Liver (tissue), 9 donors: Measurements from ENCODE around the gene ZNF490. TPM values are rescaled to one million over a fixed set of nuclear protein-coding genes. Genes with fewer than 3 reads are reported as not detected.

Source experiments
- DNase-seq: peaks from one replicate; pipeline ENCODE4 v3.0.0-alpha.2; 2017; ENCODE audit warnings: low spot score
- H3K27ac ChIP-seq, 2 donors: one replicate each; pipeline ENCODE4 v1.7.0; 2013; ENCODE audit warnings: inconsistent platforms in 2 of 2, low read length in 2 of 2, control low read depth in 1 of 2, low read depth in 1 of 2, mild to moderate bottlenecking in 1 of 2
- H3K27me3 ChIP-seq, 4 donors: one replicate each; pipeline versions ENCODE4 v1.6.1 to v1.7.0; 2013; ENCODE audit warnings: low read length in 3 of 4, inconsistent platforms in 1 of 4, mild to moderate bottlenecking in 1 of 4, moderate library complexity in 1 of 4; ENCODE audit not compliant: control insufficient read depth in 4 of 4, insufficient read depth in 4 of 4
- H3K36me3 ChIP-seq, 4 donors: one replicate each; pipeline versions ENCODE4 v1.6.1 to v1.7.0; 2013; ENCODE audit warnings: low read length in 3 of 4, mild to moderate bottlenecking in 3 of 4, low read depth in 1 of 4, moderate library complexity in 1 of 4; ENCODE audit not compliant: control insufficient read depth in 4 of 4, insufficient read depth in 3 of 4
- H3K4me1 ChIP-seq, 4 donors: one replicate each; pipeline versions ENCODE4 v1.6.1 to v1.7.0; 2013; ENCODE audit warnings: low read length in 3 of 4, mild to moderate bottlenecking in 3 of 4, moderate library complexity in 1 of 4; ENCODE audit not compliant: control insufficient read depth in 4 of 4, insufficient read depth in 4 of 4
- H3K4me3 ChIP-seq, 3 donors: one replicate each; pipeline versions ENCODE4 v1.6.1 to v1.7.0; 2013; ENCODE audit warnings: low read length in 3 of 3, control low read depth in 1 of 3, low read depth in 1 of 3, mild to moderate bottlenecking in 1 of 3
- H3K9ac ChIP-seq, 2 donors: one replicate each; pipeline ENCODE4 v1.7.0; 2013; ENCODE audit warnings: low read length in 2 of 2, mild to moderate bottlenecking in 2 of 2, moderate library complexity in 2 of 2, control low read depth in 1 of 2, low read depth in 1 of 2
- H3K9me3 ChIP-seq, 4 donors: one replicate each; pipeline versions ENCODE4 v1.6.1 to v1.7.0; 2013; ENCODE audit warnings: low read length in 3 of 4; ENCODE audit not compliant: control insufficient read depth in 4 of 4
- ATF3 ChIP-seq: IDR thresholded peaks from 2 replicates; pipeline ENCODE4 v1.6.1; 2016; ENCODE audit warnings: antibody characterized with exemption
- CTCF ChIP-seq: fragments of 150-350 bp; IDR thresholded peaks from 2 replicates; pipeline ENCODE4 v1.5.1; 2017; ENCODE audit warnings: improper control_type of control experiment, low read depth, low read length; ENCODE audit not compliant: missing input control
- EGR1 ChIP-seq, 2 donors: IDR thresholded peaks; 2 replicates each; pipeline ENCODE4 v1.6.1; 2016 to 2018; ENCODE audit warnings: antibody characterized with exemption in 2 of 2, low read depth in 2 of 2
- FOXA1 ChIP-seq: IDR thresholded peaks from 2 replicates; pipeline ENCODE4 v1.6.1; 2016; ENCODE audit warnings: antibody characterized with exemption
- FOXA2 ChIP-seq: IDR thresholded peaks from 2 replicates; pipeline ENCODE4 v1.6.1; 2016; ENCODE audit warnings: antibody characterized with exemption
- GABPA ChIP-seq, 2 donors: IDR thresholded peaks in 1 of 2; conservative IDR thresholded peaks in 1 of 2; 2 replicates each; pipeline ENCODE4 v1.6.1; 2016; ENCODE audit warnings: antibody characterized with exemption in 2 of 2, mild to moderate bottlenecking in 1 of 2, moderate library complexity in 1 of 2
- HNF4G ChIP-seq: IDR thresholded peaks from 2 replicates; pipeline ENCODE4 v1.6.1; 2016; ENCODE audit warnings: antibody characterized with exemption
- MAX ChIP-seq: IDR thresholded peaks from 2 replicates; pipeline ENCODE4 v1.6.1; 2016; ENCODE audit warnings: antibody characterized with exemption
- RAD21 ChIP-seq, 2 donors: IDR thresholded peaks; 2 replicates each; pipeline ENCODE4 v1.6.1; 2016; ENCODE audit warnings: antibody characterized with exemption in 2 of 2, mild to moderate bottlenecking in 2 of 2
- REST ChIP-seq: IDR thresholded peaks from 2 replicates; pipeline ENCODE4 v1.6.1; 2016; ENCODE audit warnings: antibody characterized with exemption, mild to moderate bottlenecking
- RXRA ChIP-seq, 2 donors: IDR thresholded peaks; 2 replicates each; pipeline ENCODE4 v1.6.1; 2017 to 2018; ENCODE audit warnings: antibody characterized with exemption in 2 of 2, mild to moderate bottlenecking in 1 of 2
- SP1 ChIP-seq: IDR thresholded peaks from 2 replicates; pipeline ENCODE4 v1.6.1; 2018; ENCODE audit warnings: antibody characterized with exemption, mild to moderate bottlenecking
- TAF1 ChIP-seq: conservative IDR thresholded peaks from 2 replicates; pipeline ENCODE4 v1.6.1; 2016; ENCODE audit warnings: antibody characterized with exemption, mild to moderate bottlenecking
- ZBTB33 ChIP-seq: IDR thresholded peaks from 2 replicates; pipeline ENCODE4 v1.6.1; 2016; ENCODE audit warnings: antibody characterized with exemption
- WGBS: extraction: QIAGEN DNeasy Blood & Tissue Kit; methylation state at CpG from one replicate; pipeline ENCODE4 v1.1.7; 2013; 5-methylcytosine and 5-hydroxymethylcytosine counted together
- polyA plus RNA-seq, 2 donors: library from polyadenylated mRNA; stranded (reverse) in 1 of 2; unstranded in 1 of 2; fragments of 200-250 nt in 1 of 2; fragments of >200 nt in 1 of 2; fragmentation: Nextera tagmentation in 1 of 2; extraction: Ambion mirVana in 1 of 2; gene quantifications; one replicate each; pipeline versions ENCODE4 v1.2.1 to v1.2.3, GENCODE V29; 2013 to 2015
- total RNA-seq, 2 donors: library from RNA; depleted of rRNA; stranded (reverse); fragments of >200 nt; gene quantifications; one replicate each; pipeline ENCODE4 v1.2.3, GENCODE V29; 2014
- donor health status: healthy.
- donor health status: healthy.
- donor health status: healthy.
- donor health status: healthy.
- donor health status: healthy.

The ZNF490 gene
- total and polyA plus RNA-seq, 4 donors, result 0.93 to 6.1 (median 2.3) TPM

- peaks cover 0 to 3% (median 1%) of the 10 kb centered on the region in 4 donors for H3K4me1 ChIP-seq
- TF ChIP-seq SP1 (no peak), EGR1 (IDR thresholded peaks at IDR 0.05; ENCODE audit: low read depth in 2 of 2) (no peak), FOXA1 (no peak), CTCF (no peak), RXRA (IDR thresholded peaks at IDR 0.05) (no peak), RAD21 (IDR thresholded peaks at IDR 0.05) (no peak), FOXA2 (no peak), ATF3 (no peak), TAF1 (no peak), HNF4G (no peak), ZBTB33 (no peak), MAX (no peak), REST (no peak)
- no peak overlapping the region for H3K4me3 ChIP-seq
- H3K27me3 ChIP-seq, result no peaks in the 10 kb centered on the region
- WGBS, result 79% methylated on average over 13 of the region's 13 CpGs
- no peak for DNase-seq
- H3K27ac ChIP-seq, result no peak overlapping the region
- no peak overlapping the region for H3K9ac ChIP-seq
- no peaks in the 10 kb centered on the region for H3K36me3 ChIP-seq
- H3K9me3 ChIP-seq, result no peaks in the 10 kb centered on the region
Observed at GRCh38 chr19:12641456-12641855, 30.8 kb upstream of the ZNF490 start.

GRCh38 chr19:12639901-12640613, 29.4 kb upstream of the ZNF490 start:
- H3K9me3 ChIP-seq, result no peaks in the 10 kb centered on the region
- no peaks in the 10 kb centered on the region for H3K36me3 ChIP-seq
- WGBS, result 16% methylated on average over 39 of the region's 39 CpGs
- peak overlapping the region in 1 of 3 donors; percentile 24 for H3K4me3 ChIP-seq
- H3K27me3 ChIP-seq, result no peaks in the 10 kb centered on the region
- DNase-seq, result peak; percentile 83
- H3K27ac ChIP-seq, result no peak overlapping the region
- H3K9ac ChIP-seq, result no peak overlapping the region
- H3K4me1 ChIP-seq, result peaks cover 0 to 3% (median 1%) of the 10 kb centered on the region in 4 donors
- TF ChIP-seq SP1 (no peak), GABPA (IDR thresholded peaks at IDR 0.05 in 1 of 2, conservative IDR thresholded peaks at IDR 0.05 in 1 of 2) (no peak), EGR1 (IDR thresholded peaks at IDR 0.05; ENCODE audit: low read depth in 2 of 2) (no peak), FOXA1 (no peak), ZBTB33 (no peak), HNF4G (no peak), TAF1 (no peak), REST (no peak)
